SK-N-SH (cell line): ENCODE results near the gene CD274. TPM values are rescaled to one million over a fixed set of nuclear protein-coding genes. Genes with fewer than 3 reads are reported as not detected.
"Not testable (repeated sequence)": the region's sequence is repeated elsewhere in the genome, so short reads cannot be mapped to it uniquely, and the experiment has no call there.

ENCODE experiments used
- CTCF ChIA-PET: fragments of 300-600, 350-600 bp; formaldehyde crosslinking; extraction: SDS; loops from one replicate; lab custom pipeline; 2021; lab: Yijun Ruan, JAX
- POLR2A ChIA-PET: fragments of 350-600 bp; sonication (Branson Sonifier 250); formaldehyde crosslinking; extraction: SDS; loops from one replicate; lab custom pipeline; 2020; ENCODE audit warnings: antibody characterized with exemption, inconsistent platforms; lab: Yijun Ruan, JAX
- DNase-seq: peaks from one replicate; pipeline ENCODE4 v3.0.0; 2012
- H2AFZ ChIP-seq: fragments of 200-600 bp; sonication (generic); 2 replicates; pipeline ENCODE4 v1.8.1; 2016; ENCODE audit warnings: antibody characterized with exemption, mild to moderate bottlenecking, low read depth
- H3F3A ChIP-seq: fragments of 200-600 bp; sonication (generic); replicated peaks from 2 replicates; pipeline ENCODE3; 2016; ENCODE audit warnings: antibody characterized with exemption, mild to moderate bottlenecking; ENCODE audit not compliant: insufficient read depth
- H3K27ac ChIP-seq, 2 experiments: fragments of 200-500 bp in 1 of 2; fragments of 200-600 bp in 1 of 2; sonication (Bioruptor generic) in 1 of 2; sonication (generic), shearing (Covaris generic) in 1 of 2; 2 replicates each; pipeline versions ENCODE4 v1.5.1 to v1.6.1; 2014 to 2016; ENCODE audit warnings: low read depth in 2 of 2, inconsistent platforms in 1 of 2, low read length in 1 of 2, mild to moderate bottlenecking in 1 of 2, mixed read lengths in 1 of 2
- H3K27me3 ChIP-seq: fragments of 200-600 bp; sonication (generic), shearing (Covaris generic); 2 replicates; pipeline ENCODE4 v1.6.1; 2016; ENCODE audit warnings: mixed run types; ENCODE audit not compliant: insufficient read depth
- H3K36me3 ChIP-seq, 2 experiments: fragments of 200-500 bp in 1 of 2; fragments of 200-600 bp in 1 of 2; sonication (Bioruptor generic) in 1 of 2; sonication (generic) in 1 of 2; replicated peaks in 1 of 2; 2 replicates each; pipeline versions ENCODE3 to v1.5.1; 2014 to 2016; ENCODE audit warnings: low read length in 1 of 2, mild to moderate bottlenecking in 1 of 2; ENCODE audit not compliant: insufficient read depth in 2 of 2, control insufficient read depth in 1 of 2
- H3K4me1 ChIP-seq, 2 experiments: fragments of 200-500 bp in 1 of 2; fragments of 200-600 bp in 1 of 2; sonication (Bioruptor generic) in 1 of 2; sonication (generic), shearing (Covaris generic) in 1 of 2; 2 replicates each; pipeline versions ENCODE4 v1.5.1 to v1.6.1; 2014 to 2016; ENCODE audit warnings: low read depth in 1 of 2, low read length in 1 of 2, mixed run types in 1 of 2; ENCODE audit not compliant: insufficient read depth in 2 of 2, control insufficient read depth in 1 of 2
- H3K4me2 ChIP-seq: fragments of 200-600 bp; sonication (generic), shearing (Covaris generic); 2 replicates; pipeline ENCODE4 v1.6.1; 2017; ENCODE audit warnings: mixed run types
- H3K4me3 ChIP-seq, 2 experiments: fragments of 200-500 bp in 1 of 2; fragments of 200-600 bp in 1 of 2; sonication (Bioruptor generic) in 1 of 2; sonication (generic), shearing (Covaris generic) in 1 of 2; 2 replicates each; pipeline versions ENCODE4 v1.5.1 to v1.8.1; 2014 to 2016; ENCODE audit warnings: low read depth in 2 of 2, inconsistent platforms in 1 of 2, low read length in 1 of 2, mild to moderate bottlenecking in 1 of 2, mixed read lengths in 1 of 2, moderate library complexity in 1 of 2
- H3K79me2 ChIP-seq: fragments of 200-600 bp; sonication (generic); 2 replicates; pipeline ENCODE4 v1.8.1; 2017; ENCODE audit warnings: mild to moderate bottlenecking; ENCODE audit not compliant: insufficient read depth
- H3K9ac ChIP-seq: fragments of 200-600 bp; sonication (generic); 2 replicates; pipeline ENCODE4 v1.6.1; 2017; ENCODE audit warnings: mixed run types
- H3K9me2 ChIP-seq: fragments of 200-600 bp; sonication (generic); 2 replicates; pipeline ENCODE4 v1.6.1; 2017; ENCODE audit warnings: mixed run types
- H3K9me3 ChIP-seq: fragments of 200-600 bp; sonication (generic); 2 replicates; pipeline ENCODE4 v1.6.1; 2017; ENCODE audit warnings: mixed run types, mild to moderate bottlenecking, moderate library complexity
- H4K20me1 ChIP-seq: fragments of 200-600 bp; sonication (generic); 2 replicates; pipeline ENCODE4 v1.6.1; 2017; ENCODE audit warnings: mild to moderate bottlenecking, mixed run types; ENCODE audit not compliant: insufficient read depth
- FOSL2 ChIP-seq: IDR thresholded peaks from 2 replicates; pipeline ENCODE4 v1.4.0; 2012; ENCODE audit warnings: low read depth, mild to moderate bottlenecking, moderate library complexity, borderline replicate concordance
- FOXJ3 ChIP-seq: sonication (generic); formaldehyde crosslinking; IDR thresholded peaks from 2 replicates; pipeline ENCODE4 v1.5.1; 2020; ENCODE audit warnings: mild to moderate bottlenecking, missing genetic modification reagents
- FOXM1 ChIP-seq: IDR thresholded peaks from 2 replicates; pipeline ENCODE4 v1.4.0; 2012; ENCODE audit warnings: low read depth, mild to moderate bottlenecking
- GATA2 ChIP-seq: sonication (generic); formaldehyde crosslinking; IDR thresholded peaks from 2 replicates; pipeline ENCODE4 v1.5.0; 2020; ENCODE audit warnings: mild to moderate bottlenecking, missing genetic modification reagents
- JUND ChIP-seq: IDR thresholded peaks from 2 replicates; pipeline ENCODE4 v1.4.0; 2012
- NFIC ChIP-seq: IDR thresholded peaks from 2 replicates; pipeline ENCODE4 v1.4.0; 2012; ENCODE audit warnings: borderline replicate concordance
- NRF1 ChIP-seq: IDR thresholded peaks from 2 replicates; pipeline ENCODE4 v1.6.1; 2012; ENCODE audit warnings: low read depth, mild to moderate bottlenecking, low read length
- POLR2AphosphoS5 ChIP-seq: IDR thresholded peaks from 2 replicates; pipeline ENCODE4 v1.6.1; 2012; ENCODE audit warnings: low read depth, low read length
- RCOR1 ChIP-seq: fragments of 150-350 bp; IDR thresholded peaks from 2 replicates; pipeline ENCODE4 v1.6.1; 2017; ENCODE audit warnings: antibody characterized with exemption, low read length
- RFX5 ChIP-seq: IDR thresholded peaks from 2 replicates; pipeline ENCODE4 v1.6.1; 2012; ENCODE audit warnings: mild to moderate bottlenecking, improper control_type of control experiment, low read length
- USF2 ChIP-seq: fragments of 150-350 bp; IDR thresholded peaks from 2 replicates; pipeline ENCODE4 v1.6.1; 2017; ENCODE audit warnings: antibody characterized with exemption, low read length, low read depth, borderline replicate concordance
- YY1 ChIP-seq: IDR thresholded peaks from 2 replicates; pipeline ENCODE4 v1.4.0; 2012; ENCODE audit warnings: low read depth, mild to moderate bottlenecking
- WGBS: methylation state at CpG from one replicate; pipeline ENCODE4 v1.1.6; 2017; ENCODE audit warnings: low lambda C conversion rate; 5-methylcytosine and 5-hydroxymethylcytosine counted together
- polyA plus RNA-seq, 3 experiments: library from polyadenylated mRNA; depleted of rRNA; stranded (reverse); fragments of >200 nt; gene quantifications; 2 replicates each; pipeline ENCODE4 v1.2.3, GENCODE V29; 2012
- TF ChIP-seq, protein P1 (sequence below): IDR thresholded peaks from 2 replicates; pipeline ENCODE4; 2012

Gene CD274
- polyA plus RNA-seq, 1 of the 3 experiments (the other 2 are of a cell fraction), result 25.8 TPM

DNA sequence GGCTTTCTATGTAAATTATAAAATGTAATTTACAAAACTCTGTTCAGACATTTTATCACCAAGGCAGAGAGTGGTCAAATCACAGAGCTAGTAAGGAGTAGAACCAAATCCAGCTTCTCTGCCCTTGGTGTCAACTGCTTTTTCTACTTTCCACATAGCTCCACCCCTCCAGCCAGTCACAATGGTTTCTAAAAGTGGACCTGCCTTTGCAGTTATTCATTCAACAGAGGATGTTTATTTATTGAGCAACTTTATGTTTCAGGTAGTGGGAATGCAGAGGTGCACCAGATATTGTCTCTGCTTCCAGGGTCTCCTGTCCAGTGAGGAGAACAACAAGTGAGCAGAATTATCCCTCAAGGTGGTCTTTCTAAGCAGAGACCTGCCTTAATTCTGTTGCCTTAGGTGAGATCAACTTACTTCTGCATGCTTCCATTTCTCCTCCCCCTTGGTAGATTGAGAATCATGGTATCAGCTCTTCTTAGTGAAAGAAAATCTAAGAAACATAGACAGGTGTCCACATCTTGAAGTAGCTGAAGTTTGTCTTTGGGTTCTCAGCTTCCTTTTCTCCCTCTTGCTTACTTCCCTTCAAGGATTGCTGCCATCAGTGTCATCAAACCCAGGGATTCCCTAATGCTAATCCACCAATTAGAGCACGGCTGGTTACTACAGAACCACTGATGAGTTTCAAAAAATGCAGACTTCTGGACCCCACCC, 42.8 kb downstream of the CD274 start:
- H3F3A ChIP-seq, result peaks cover 30% of the 10 kb centered on the region

GRCh38 chr9:5493679-5494511, 43.6 kb downstream of the CD274 start:
- Histone ChIP-seq H3K27me3 (no peaks in the 10 kb centered on the region), H3K4me3 (no peak overlapping the region), H3K9me3 (no peaks in the 10 kb centered on the region), H3K9ac (peak overlapping the region; percentile 56; the same call in 1 of the 2 replicates), H3K4me1 (peaks cover 0 to 7% of the 10 kb centered on the region in 2 experiments; a peak in 1 of 4 replicates), H3K4me2 (peak overlapping the region; percentile 54), H3K27ac (peak overlapping the region in 1 of 2 experiments; percentile 88; a peak in 2 of 4 replicates), H3F3A (peaks cover 30% of the 10 kb centered on the region), H3K36me3 (no peaks in the 10 kb centered on the region), H2AFZ (peak overlapping the region; percentile 90), H3K79me2 (no peaks in the 10 kb centered on the region), H4K20me1 (no peaks in the 10 kb centered on the region), H3K9me2 (no peaks in the 10 kb centered on the region)
- CTCF ChIA-PET, result no interaction called here
- 61% methylated on average over 8 of the region's 8 CpGs for WGBS
- TF ChIP-seq GATA2 (CRISPR knock-in tag) (no peak), RFX5 (no peak), YY1 (peak; percentile 73; the same call in 1 of the 2 replicates), NFIC (peak; percentile 58; the same call in 1 of the 2 replicates), JUND (peak; percentile 35), FOSL2 (peak; percentile 66)
- TF ChIP-seq, protein P1, sequence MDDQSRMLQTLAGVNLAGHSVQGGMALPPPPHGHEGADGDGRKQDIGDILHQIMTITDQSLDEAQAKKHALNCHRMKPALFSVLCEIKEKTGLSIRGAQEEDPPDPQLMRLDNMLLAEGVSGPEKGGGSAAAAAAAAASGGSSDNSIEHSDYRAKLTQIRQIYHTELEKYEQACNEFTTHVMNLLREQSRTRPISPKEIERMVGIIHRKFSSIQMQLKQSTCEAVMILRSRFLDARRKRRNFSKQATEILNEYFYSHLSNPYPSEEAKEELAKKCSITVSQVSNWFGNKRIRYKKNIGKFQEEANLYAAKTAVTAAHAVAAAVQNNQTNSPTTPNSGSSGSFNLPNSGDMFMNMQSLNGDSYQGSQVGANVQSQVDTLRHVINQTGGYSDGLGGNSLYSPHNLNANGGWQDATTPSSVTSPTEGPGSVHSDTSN, result peak; percentile 13; the same call in 1 of the 2 replicates
- POLR2A ChIA-PET, result no interaction called here
- no peak for DNase-seq

More for the DNA sequence above, 42.8 kb downstream of the CD274 start:
- H3K9me3 ChIP-seq, result no peaks in the 10 kb centered on the region
- TF ChIP-seq USF2 (no peak), FOSL2 (no peak), GATA2 (CRISPR knock-in tag) (no peak), FOXJ3 (CRISPR knock-in tag) (no peak), NRF1 (no peak), JUND (no peak), RCOR1 (no peak), RFX5 (no peak), FOXM1 (no peak), POLR2AphosphoS5 (no peak)
- ChIA-PET POLR2A (no interaction called here), CTCF (interaction anchor here (1.0 to 1.1 kb wide), 2 partner anchors 44 to 97 kb away, joined by 3 read pairs; no protein-coding TSS in a partner anchor)
- H3K79me2 ChIP-seq, result no peaks in the 10 kb centered on the region
- H4K20me1 ChIP-seq, result no peaks in the 10 kb centered on the region
- H3K36me3 ChIP-seq, result no peaks in the 10 kb centered on the region
- DNase-seq, result no peak
- peak overlapping the region; percentile 54; the same call in 1 of the 2 replicates for H3K4me2 ChIP-seq
- 100% methylated on average over 1 of the region's 1 CpG for WGBS
- H3K9me2 ChIP-seq, result no peaks in the 10 kb centered on the region
- no peak overlapping the region for H3K4me3 ChIP-seq
- H3K4me1 ChIP-seq, result peaks cover 0 to 7% of the 10 kb centered on the region in 2 experiments; a peak in 1 of 4 replicates
- peak overlapping the region; percentile 90; the same call in 1 of the 2 replicates for H2AFZ ChIP-seq
- peak overlapping the region in 1 of 2 experiments; percentile 88; a peak in 2 of 4 replicates for H3K27ac ChIP-seq
- H3K27me3 ChIP-seq, result no peaks in the 10 kb centered on the region
- no peak overlapping the region for H3K9ac ChIP-seq

DNA sequence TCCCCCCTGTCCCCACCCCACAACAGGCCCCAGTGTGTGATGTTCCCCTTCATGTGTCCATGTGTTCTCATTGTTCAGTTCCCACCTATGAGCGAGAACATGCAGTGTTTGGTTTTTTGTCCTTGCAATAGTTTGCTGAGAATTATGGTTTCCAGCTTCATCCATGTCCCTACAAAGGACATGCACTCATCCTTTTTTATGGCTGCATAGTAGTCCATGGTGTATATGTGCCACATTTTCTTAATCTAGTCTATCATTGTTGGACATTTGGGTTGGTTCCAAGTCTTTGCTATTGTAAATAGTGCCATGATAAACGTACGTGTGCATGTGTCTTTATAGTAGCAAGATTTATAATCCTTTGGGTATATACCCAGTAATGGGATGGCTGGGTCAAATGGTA, 44.4 kb downstream of the CD274 start:
- peak overlapping the region in 1 of 2 experiments; percentile 88; a peak in 2 of 4 replicates for H3K27ac ChIP-seq
- H3K79me2 ChIP-seq, H3K36me3 ChIP-seq, H3K27me3 ChIP-seq, H3K9me3 ChIP-seq, H3K9ac ChIP-seq, DNase-seq, POLR2A ChIA-PET, H4K20me1 ChIP-seq, H3K4me2 ChIP-seq, H3K9me2 ChIP-seq, CTCF ChIA-PET, H3K4me3 ChIP-seq, H2AFZ ChIP-seq: not testable (repeated sequence)
- 94% methylated on average over 3 of the region's 3 CpGs for WGBS
- H3K4me1 ChIP-seq, result peaks cover 0 to 13% of the 10 kb centered on the region in 2 experiments; a peak in 2 of 4 replicates
- H3F3A ChIP-seq, result peaks cover 36% of the 10 kb centered on the region
